ENCODE results near the gene ZGRF1. TPM values are rescaled to one million over a fixed set of nuclear protein-coding genes. Genes with fewer than 3 reads are reported as not detected.
A peak's percentile ranks its signal among the peaks of the same experiment; 100 is the strongest.

Gene ZGRF1
- total RNA-seq, 1 experiment from 2014 or later, result 21.4 TPM

DNA sequence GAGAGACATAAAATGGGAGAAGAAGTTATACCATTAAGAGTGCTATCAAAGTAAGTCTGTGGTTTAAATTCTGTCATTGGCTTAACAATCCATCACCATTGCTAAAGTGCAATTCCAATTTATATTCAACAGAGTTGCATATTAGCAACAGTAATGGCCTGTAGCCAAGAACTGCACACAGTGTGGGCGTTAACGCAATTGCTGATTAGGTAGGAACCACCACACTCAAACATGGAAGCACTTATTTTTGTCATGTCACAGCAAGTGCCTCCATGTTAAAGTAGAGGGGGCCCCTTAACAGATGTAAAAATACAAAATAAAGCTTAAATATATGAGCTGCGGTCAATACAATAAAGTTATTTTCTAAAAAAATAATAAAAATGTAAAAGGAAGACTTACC lies 11.1 kb upstream of the ZGRF1 start:
- Histone ChIP-seq H3K27ac (ENCODE audit: low read depth, low read length) (no peak overlapping the region), H3K9me3 (ENCODE audit: control insufficient read depth in 1 of 2, insufficient read depth in 1 of 2, low read depth in 1 of 2, low read length in 2 of 2) (no peaks in the 10 kb centered on the region), H3K4me1 (ENCODE audit: control insufficient read depth in 1 of 2, insufficient read depth in 2 of 2, low read length in 2 of 2) (peaks cover 0 to 3% of the 10 kb centered on the region in 2 experiments; a peak in 1 of 4 replicates), H3K9ac (ENCODE audit: low read length) (no peak overlapping the region), H3K4me3 (replicated peaks in 1 of 2; ENCODE audit: low read depth in 1 of 2, low read length in 2 of 2) (no peak overlapping the region), H3K9me2 (ENCODE audit: insufficient read depth) (no peaks in the 10 kb centered on the region), H4K20me1 (ENCODE audit: insufficient read depth) (no peaks in the 10 kb centered on the region), H3K4me2 (ENCODE audit: low read length) (no peak overlapping the region), H3K27me3 (ENCODE audit: insufficient read depth, low read length) (no peaks in the 10 kb centered on the region), H2AFZ (ENCODE audit: low read depth, low read length, poor library complexity, severe bottlenecking) (no peak overlapping the region), H3K79me2 (ENCODE audit: insufficient read depth, low read length) (peaks cover 9% of the 10 kb centered on the region; the same call in 1 of the 2 replicates), H3K36me3 (ENCODE audit: control insufficient read depth in 1 of 2, insufficient read depth in 2 of 2, low read length in 2 of 2) (peaks cover 17 to 54% of the 10 kb centered on the region in 2 experiments; a peak in 3 of 4 replicates)
- ATAC-seq (no peak), DNase-seq (ENCODE audit: low read depth, low spot score) (no peak)
- ChIA-PET CTCF (no interaction called here), RAD21 (ENCODE audit: low non-redundant PET in 1 of 2, low total read pairs in 2 of 2, uncharacterized antibody in 2 of 2, unreplicated experiment in 2 of 2) (no interaction called here), POLR2A (no interaction called here)
- intact Hi-C loops (cut with micrococcal nuclease), result no loop called here
- BruUV-seq (replicated peaks), result no TSS peak
- no peak for TF ChIP-seq ZNF274 (IDR thresholded peaks at IDR 0.05; ENCODE audit: low read depth, low read length)

DNA sequence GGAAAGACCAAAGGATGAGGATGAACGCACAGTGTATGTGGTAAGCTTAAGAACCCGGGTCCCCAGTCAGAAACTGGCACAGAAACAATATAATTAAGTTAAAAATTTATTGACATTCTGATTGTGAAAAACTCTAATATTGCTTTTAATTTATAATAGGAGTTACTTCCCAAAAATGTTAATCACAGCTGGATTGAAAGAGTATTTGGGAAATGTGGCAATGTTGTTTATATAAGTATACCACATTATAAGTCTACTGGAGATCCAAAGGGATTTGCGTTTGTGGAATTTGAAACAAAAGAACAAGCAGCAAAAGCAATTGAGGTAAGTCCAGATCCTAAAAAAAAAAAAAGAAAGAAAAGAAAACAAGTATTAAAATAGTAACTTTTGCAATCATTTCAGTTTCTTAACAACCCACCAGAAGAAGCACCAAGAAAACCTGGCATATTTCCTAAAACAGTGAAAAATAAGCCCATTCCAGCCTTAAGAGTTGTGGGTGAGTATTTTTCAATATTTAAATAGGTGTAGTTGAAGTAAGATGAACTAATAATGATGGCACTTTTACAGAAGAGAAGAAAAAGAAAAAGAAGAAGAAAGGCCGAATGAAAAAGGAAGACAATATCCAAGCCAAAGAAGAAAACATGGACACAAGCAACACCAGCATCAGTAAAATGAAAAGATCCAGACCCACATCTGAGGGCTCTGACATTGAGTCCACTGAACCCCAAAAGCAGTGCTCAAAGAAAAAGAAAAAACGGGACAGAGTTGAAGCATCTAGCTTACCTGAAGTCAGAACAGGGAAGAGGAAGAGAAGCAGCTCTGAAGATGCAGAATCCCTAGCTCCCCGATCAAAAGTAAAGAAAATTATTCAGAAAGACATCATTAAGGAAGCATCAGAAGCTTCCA lies 10.2 kb upstream of the ZGRF1 start:
- no peaks in the 10 kb centered on the region for H3K9me3 ChIP-seq (ENCODE audit: control insufficient read depth in 1 of 2, insufficient read depth in 1 of 2, low read depth in 1 of 2, low read length in 2 of 2)
- no peak overlapping the region for H2AFZ ChIP-seq (ENCODE audit: low read depth, low read length, poor library complexity, severe bottlenecking)
- H3K4me2 ChIP-seq (ENCODE audit: low read length), result no peak overlapping the region
- peaks cover 17 to 52% of the 10 kb centered on the region in 2 experiments; a peak in 3 of 4 replicates for H3K36me3 ChIP-seq (ENCODE audit: control insufficient read depth in 1 of 2, insufficient read depth in 2 of 2, low read length in 2 of 2)
- no peak overlapping the region for H3K4me3 ChIP-seq (replicated peaks in 1 of 2; ENCODE audit: low read depth in 1 of 2, low read length in 2 of 2)
- ATAC-seq (no peak), DNase-seq (ENCODE audit: low read depth, low spot score) (no peak)
- peaks cover 18% of the 10 kb centered on the region; the same call in 1 of the 2 replicates for H3K79me2 ChIP-seq (ENCODE audit: insufficient read depth, low read length)
- no peak for TF ChIP-seq EGR1 (IDR thresholded peaks at IDR 0.05; ENCODE audit: low read depth)
- no peak for TF ChIP-seq CBX3 (IDR thresholded peaks at IDR 0.05; ENCODE audit: low read depth)
- TF ChIP-seq EZH2phosphoT487 (IDR thresholded peaks at IDR 0.05; ENCODE audit: borderline replicate concordance), result no peak
- TF ChIP-seq SRF (IDR thresholded peaks at IDR 0.05; ENCODE audit: low read depth), result no peak
- TF ChIP-seq, protein P1, sequence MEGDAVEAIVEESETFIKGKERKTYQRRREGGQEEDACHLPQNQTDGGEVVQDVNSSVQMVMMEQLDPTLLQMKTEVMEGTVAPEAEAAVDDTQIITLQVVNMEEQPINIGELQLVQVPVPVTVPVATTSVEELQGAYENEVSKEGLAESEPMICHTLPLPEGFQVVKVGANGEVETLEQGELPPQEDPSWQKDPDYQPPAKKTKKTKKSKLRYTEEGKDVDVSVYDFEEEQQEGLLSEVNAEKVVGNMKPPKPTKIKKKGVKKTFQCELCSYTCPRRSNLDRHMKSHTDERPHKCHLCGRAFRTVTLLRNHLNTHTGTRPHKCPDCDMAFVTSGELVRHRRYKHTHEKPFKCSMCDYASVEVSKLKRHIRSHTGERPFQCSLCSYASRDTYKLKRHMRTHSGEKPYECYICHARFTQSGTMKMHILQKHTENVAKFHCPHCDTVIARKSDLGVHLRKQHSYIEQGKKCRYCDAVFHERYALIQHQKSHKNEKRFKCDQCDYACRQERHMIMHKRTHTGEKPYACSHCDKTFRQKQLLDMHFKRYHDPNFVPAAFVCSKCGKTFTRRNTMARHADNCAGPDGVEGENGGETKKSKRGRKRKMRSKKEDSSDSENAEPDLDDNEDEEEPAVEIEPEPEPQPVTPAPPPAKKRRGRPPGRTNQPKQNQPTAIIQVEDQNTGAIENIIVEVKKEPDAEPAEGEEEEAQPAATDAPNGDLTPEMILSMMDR (IDR thresholded peaks at IDR 0.05 in 2 of 3, conservative IDR thresholded peaks at IDR 0.05 in 1 of 3; ENCODE audit: borderline replicate concordance in 1 of 3, insufficient read depth in 1 of 3, low read depth in 2 of 3, low read length in 2 of 3), result no peak
- TF ChIP-seq TCF7L2 (IDR thresholded peaks at IDR 0.05; ENCODE audit: borderline replicate concordance, extremely low read depth, insufficient read depth, insufficient read length), result no peak
- TF ChIP-seq ZNF274 (IDR thresholded peaks at IDR 0.05; ENCODE audit: low read depth, low read length), result no peak
- TF ChIP-seq SP1 (IDR thresholded peaks at IDR 0.05; ENCODE audit: low read depth), result no peak
- TF ChIP-seq, protein P2, sequence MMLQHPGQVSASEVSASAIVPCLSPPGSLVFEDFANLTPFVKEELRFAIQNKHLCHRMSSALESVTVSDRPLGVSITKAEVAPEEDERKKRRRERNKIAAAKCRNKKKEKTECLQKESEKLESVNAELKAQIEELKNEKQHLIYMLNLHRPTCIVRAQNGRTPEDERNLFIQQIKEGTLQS (IDR thresholded peaks at IDR 0.05), result no peak
- no peak for TF ChIP-seq JUND (IDR thresholded peaks at IDR 0.05)
- POLR2A ChIA-PET, result no interaction called here
- intact Hi-C loops (cut with micrococcal nuclease), result no loop called here
- H4K20me1 ChIP-seq (ENCODE audit: insufficient read depth), result no peaks in the 10 kb centered on the region
- H3K9me2 ChIP-seq (ENCODE audit: insufficient read depth), result no peaks in the 10 kb centered on the region
- no peaks in the 10 kb centered on the region for H3K27me3 ChIP-seq (ENCODE audit: insufficient read depth, low read length)
- no peak overlapping the region for H3K27ac ChIP-seq (ENCODE audit: low read depth, low read length)
- TSS peak; percentile 47 for BruUV-seq (replicated peaks)
- H3K9ac ChIP-seq (ENCODE audit: low read length), result no peak overlapping the region
- RAD21 ChIA-PET (ENCODE audit: low non-redundant PET in 1 of 2, low total read pairs in 2 of 2, uncharacterized antibody in 2 of 2, unreplicated experiment in 2 of 2), result no interaction called here
- CTCF ChIA-PET, result no interaction called here
- H3K4me1 ChIP-seq (ENCODE audit: control insufficient read depth in 1 of 2, insufficient read depth in 2 of 2, low read length in 2 of 2), result peaks cover 0 to 3% of the 10 kb centered on the region in 2 experiments; a peak in 1 of 4 replicates

All from HCT116 (cell line).